ENCODE measurements around the gene MTAP. TPM values are rescaled to one million over a fixed set of nuclear protein-coding genes. Genes with fewer than 3 reads are reported as not detected.
"Not testable (repeated sequence)": the region's sequence is repeated elsewhere in the genome, so short reads cannot be mapped to it uniquely, and the experiment has no call there.

The MTAP gene
- total and polyA plus RNA-seq, 8 donors, result 1.2 to 38.4 (median 13.4) TPM

DNA sequence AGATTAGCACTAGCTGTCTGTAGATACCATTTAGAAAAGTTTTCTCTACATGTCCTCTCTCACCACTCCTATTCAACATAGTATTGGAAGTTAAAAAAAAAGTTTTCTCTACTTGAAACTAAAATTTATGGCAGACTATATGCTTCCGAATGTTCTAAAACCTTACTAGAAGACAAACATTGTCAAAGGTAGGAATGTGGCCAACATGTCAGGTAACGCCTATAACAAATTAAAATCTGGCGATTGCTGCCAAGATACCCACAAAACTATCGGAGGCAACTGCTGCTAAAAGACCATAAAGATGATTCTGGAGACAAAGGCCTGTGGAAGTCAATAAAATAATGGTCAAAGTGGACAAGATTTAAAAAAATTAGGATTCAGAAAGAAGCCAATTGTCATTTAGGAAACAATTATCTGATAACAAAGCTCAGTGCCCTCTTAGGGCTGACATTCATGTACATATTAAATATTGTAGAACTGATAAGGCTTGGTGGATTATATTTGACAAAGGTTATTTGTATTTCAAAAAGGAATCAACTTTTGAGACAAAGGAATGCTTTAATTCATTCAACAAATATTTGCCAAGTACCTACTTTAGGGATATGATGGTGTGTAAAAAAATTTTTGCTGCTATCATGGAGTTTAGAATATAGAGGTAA lies 139.0 kb downstream of the MTAP start:
- intact Hi-C loops (cut with DNase I; ENCODE audit: low total_unique reads), result no loop called here
- H3K4me1 ChIP-seq, result no peaks in the 10 kb centered on the region
- H3K9me3 ChIP-seq, result no peaks in the 10 kb centered on the region
- TF ChIP-seq EP300 (IDR thresholded peaks at IDR 0.05) (no peak), POLR2A (IDR thresholded peaks at IDR 0.05) (no peak), POLR2AphosphoS5 (IDR thresholded peaks at IDR 0.05) (no peak)
- TF ChIP-seq, protein P1, sequence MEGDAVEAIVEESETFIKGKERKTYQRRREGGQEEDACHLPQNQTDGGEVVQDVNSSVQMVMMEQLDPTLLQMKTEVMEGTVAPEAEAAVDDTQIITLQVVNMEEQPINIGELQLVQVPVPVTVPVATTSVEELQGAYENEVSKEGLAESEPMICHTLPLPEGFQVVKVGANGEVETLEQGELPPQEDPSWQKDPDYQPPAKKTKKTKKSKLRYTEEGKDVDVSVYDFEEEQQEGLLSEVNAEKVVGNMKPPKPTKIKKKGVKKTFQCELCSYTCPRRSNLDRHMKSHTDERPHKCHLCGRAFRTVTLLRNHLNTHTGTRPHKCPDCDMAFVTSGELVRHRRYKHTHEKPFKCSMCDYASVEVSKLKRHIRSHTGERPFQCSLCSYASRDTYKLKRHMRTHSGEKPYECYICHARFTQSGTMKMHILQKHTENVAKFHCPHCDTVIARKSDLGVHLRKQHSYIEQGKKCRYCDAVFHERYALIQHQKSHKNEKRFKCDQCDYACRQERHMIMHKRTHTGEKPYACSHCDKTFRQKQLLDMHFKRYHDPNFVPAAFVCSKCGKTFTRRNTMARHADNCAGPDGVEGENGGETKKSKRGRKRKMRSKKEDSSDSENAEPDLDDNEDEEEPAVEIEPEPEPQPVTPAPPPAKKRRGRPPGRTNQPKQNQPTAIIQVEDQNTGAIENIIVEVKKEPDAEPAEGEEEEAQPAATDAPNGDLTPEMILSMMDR (IDR thresholded peaks at IDR 0.05), result no peak
- no peak for DNase-seq
- no peaks in the 10 kb centered on the region for H3K36me3 ChIP-seq
- WGBS, 5 donors, result 28 to 63% (median 49%) methylated on average over 4 of the region's 4 CpGs
- no peak overlapping the region for H3K27ac ChIP-seq
- peaks cover 0 to 17% (median 0%) of the 10 kb centered on the region in 3 donors for H3K27me3 ChIP-seq
- H3K4me3 ChIP-seq, result no peak overlapping the region

GRCh38 chr9:21943464-21943863 lies 141.0 kb downstream of the MTAP start:
- peaks cover 0 to 17% (median 0%) of the 10 kb centered on the region in 3 donors for H3K27me3 ChIP-seq
- no peak overlapping the region for H3K27ac ChIP-seq
- intact Hi-C loops (cut with DNase I; ENCODE audit: low total_unique reads), result no loop called here
- H3K4me1 ChIP-seq, result no peaks in the 10 kb centered on the region
- H3K4me3 ChIP-seq, result no peak overlapping the region
- no peaks in the 10 kb centered on the region for H3K36me3 ChIP-seq
- H3K9me3 ChIP-seq, result no peaks in the 10 kb centered on the region
- no peak for TF ChIP-seq POLR2A (IDR thresholded peaks at IDR 0.05)
- TF ChIP-seq EP300 (IDR thresholded peaks at IDR 0.05), result no peak
- TF ChIP-seq, protein P1 (IDR thresholded peaks at IDR 0.05), result no peak
- TF ChIP-seq POLR2AphosphoS5 (IDR thresholded peaks at IDR 0.05), result no peak
- DNase-seq, result no peak
- WGBS, 5 donors, result 82 to 92% (median 92%) methylated on average over 4 of the region's 4 CpGs

GRCh38 chr9:21945606-21946005 lies 143.2 kb downstream of the MTAP start:
- TF ChIP-seq POLR2AphosphoS5 (IDR thresholded peaks at IDR 0.05) (no peak), POLR2A (IDR thresholded peaks at IDR 0.05) (no peak), EP300 (IDR thresholded peaks at IDR 0.05) (no peak)
- TF ChIP-seq, protein P1 (IDR thresholded peaks at IDR 0.05), result no peak
- DNase-seq, result no peak
- H3K27me3 ChIP-seq, result peaks cover 0 to 17% (median 0%) of the 10 kb centered on the region in 3 donors
- 86 to 94% (median 93%) methylated on average over 1 to 2 of the region's 2 CpGs for WGBS, 5 donors
- H3K36me3 ChIP-seq, result no peaks in the 10 kb centered on the region
- intact Hi-C loops (cut with DNase I; ENCODE audit: low total_unique reads), result no loop called here
- H3K4me3 ChIP-seq, result no peak overlapping the region
- H3K27ac ChIP-seq, result no peak overlapping the region
- H3K4me1 ChIP-seq, result no peaks in the 10 kb centered on the region
- no peaks in the 10 kb centered on the region for H3K9me3 ChIP-seq

DNA sequence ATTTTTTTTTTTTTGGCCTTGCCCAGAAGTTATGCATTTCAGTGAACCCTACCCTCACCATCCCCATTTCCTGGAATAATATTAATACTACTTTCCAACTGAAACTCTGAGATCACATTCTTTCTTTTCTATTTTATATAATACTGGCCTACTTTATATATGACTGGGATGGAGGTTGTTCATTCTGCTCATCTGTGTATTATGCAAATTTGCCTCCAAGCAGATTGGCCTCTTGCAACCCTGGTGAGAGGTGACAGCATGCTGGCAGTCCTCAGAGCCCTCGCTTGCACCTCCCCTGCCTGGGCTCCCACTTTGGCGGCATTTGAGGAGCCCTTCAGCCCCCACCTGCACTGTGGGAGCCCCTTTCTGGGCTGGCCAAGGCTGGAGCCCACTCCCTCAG lies 156.4 kb downstream of the MTAP start:
- Histone ChIP-seq H3K27ac (no peak overlapping the region), H3K4me3 (no peak overlapping the region), H3K4me1 (no peaks in the 10 kb centered on the region), H3K27me3 (peaks cover 0 to 53% (median 0%) of the 10 kb centered on the region in 3 donors), H3K9me3 (peaks cover 0 to 8% (median 3%) of the 10 kb centered on the region in 4 donors), H3K36me3 (no peaks in the 10 kb centered on the region)
- TF ChIP-seq, protein P1 (IDR thresholded peaks at IDR 0.05), result no peak
- DNase-seq, result no peak
- 76 to 93% (median 84%) methylated on average over 2 of the region's 2 CpGs for WGBS, 5 donors
- intact Hi-C loops (cut with DNase I; ENCODE audit: low total_unique reads), result no loop called here

DNA sequence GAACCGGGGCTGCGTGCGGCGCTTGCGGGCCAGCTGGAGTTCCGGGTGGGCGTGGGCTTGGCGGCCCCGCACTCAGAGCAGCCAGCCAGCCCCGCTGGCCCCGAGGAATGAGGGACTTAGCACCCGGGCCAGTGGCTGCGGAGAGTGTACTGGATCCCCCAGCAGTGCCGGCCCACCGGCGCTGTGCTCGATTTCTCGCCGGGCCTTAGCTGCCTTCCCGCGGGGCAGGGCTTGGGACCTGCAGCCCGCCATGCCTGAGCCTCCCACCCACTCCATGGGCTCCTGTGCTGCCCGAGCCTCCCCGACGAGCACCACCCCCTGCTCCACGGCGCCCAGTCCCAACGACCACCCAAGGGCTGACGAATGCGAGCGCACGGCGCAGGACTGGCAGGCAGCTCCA lies 156.8 kb downstream of the MTAP start:
- WGBS, 5 donors, result 83 to 97% (median 91%) methylated on average over 15 to 24 of the region's 33 CpGs
- DNase-seq; intact Hi-C loops (cut with DNase I; ENCODE audit: low total_unique reads): not testable (repeated sequence)

More for the DNA sequence above, 156.8 kb downstream of the MTAP start:
- peaks cover 0 to 11% (median 3%) of the 10 kb centered on the region in 4 donors for H3K9me3 ChIP-seq
- peaks cover 0 to 57% (median 0%) of the 10 kb centered on the region in 3 donors for H3K27me3 ChIP-seq
- H3K4me3 ChIP-seq, H3K27ac ChIP-seq, H3K36me3 ChIP-seq, H3K4me1 ChIP-seq: not testable (repeated sequence)

Measured in stomach (tissue), 9 donors.